Measurements from ENCODE around the gene CAMK4. TPM values are rescaled to one million over a fixed set of nuclear protein-coding genes. Genes with fewer than 3 reads are reported as not detected.

The CAMK4 gene
- total RNA-seq, 1 experiment from 2014 or later = 10.2 TPM

DNA sequence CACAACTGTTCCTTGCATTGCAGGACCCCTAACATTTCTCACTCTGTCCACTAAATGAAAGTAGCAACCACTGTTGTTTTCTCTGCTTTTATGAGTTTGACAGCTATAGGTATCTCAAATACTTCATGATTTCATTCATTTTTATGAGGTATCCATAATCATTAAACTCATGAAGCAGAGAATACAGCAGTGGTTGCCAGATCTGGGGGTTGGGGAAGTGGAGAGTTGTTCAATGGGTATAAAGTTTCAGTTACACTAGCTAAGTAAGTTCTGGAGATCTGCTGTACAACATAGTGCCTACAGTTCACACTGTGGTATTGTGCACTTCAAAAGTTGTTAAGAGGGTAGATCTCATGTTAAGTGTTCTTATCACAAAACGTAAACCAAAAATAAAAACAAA lies 23.4 kb upstream of the CAMK4 start:
- H3K9me2 ChIP-seq (ENCODE audit: insufficient read depth) = no peaks in the 10 kb centered on the region
- TF ChIP-seq JUND (IDR thresholded peaks at IDR 0.05) (no peak), RAD21 (IDR thresholded peaks at IDR 0.05; ENCODE audit: low read depth) (no peak)
- intact Hi-C loops (cut with micrococcal nuclease) = no loop called here
- H3K79me2 ChIP-seq (ENCODE audit: insufficient read depth, low read length) = no peaks in the 10 kb centered on the region
- RAD21 ChIA-PET (ENCODE audit: low non-redundant PET in 1 of 2, low total read pairs in 2 of 2, uncharacterized antibody in 2 of 2, unreplicated experiment in 2 of 2) = no interaction called here
- H4K20me1 ChIP-seq (ENCODE audit: insufficient read depth) = no peaks in the 10 kb centered on the region
- no peak overlapping the region for H3K9ac ChIP-seq (ENCODE audit: low read length)
- H3K4me1 ChIP-seq (ENCODE audit: control insufficient read depth in 1 of 2, insufficient read depth in 2 of 2, low read length in 2 of 2) = no peaks in the 10 kb centered on the region
- no peaks in the 10 kb centered on the region for H3K9me3 ChIP-seq (ENCODE audit: control insufficient read depth in 1 of 2, insufficient read depth in 1 of 2, low read depth in 1 of 2, low read length in 2 of 2)
- H3K4me2 ChIP-seq (ENCODE audit: low read length) = no peak overlapping the region
- POLR2A ChIA-PET = no interaction called here
- DNase-seq (ENCODE audit: low read depth, low spot score) = no peak
- H3K4me3 ChIP-seq (replicated peaks in 1 of 2; ENCODE audit: low read depth in 1 of 2, low read length in 2 of 2) = no peak overlapping the region
- H2AFZ ChIP-seq (ENCODE audit: low read depth, low read length, poor library complexity, severe bottlenecking) = no peak overlapping the region
- H3K27me3 ChIP-seq (ENCODE audit: insufficient read depth, low read length) = peaks cover 4% of the 10 kb centered on the region; the same call in 1 of the 2 replicates
- CTCF ChIA-PET = no interaction called here
- H3K27ac ChIP-seq (ENCODE audit: low read depth, low read length) = no peak overlapping the region
- ATAC-seq = no peak
- H3K36me3 ChIP-seq (ENCODE audit: control insufficient read depth in 1 of 2, insufficient read depth in 2 of 2, low read length in 2 of 2) = no peaks in the 10 kb centered on the region
- no TSS peak for BruUV-seq (replicated peaks)

DNA sequence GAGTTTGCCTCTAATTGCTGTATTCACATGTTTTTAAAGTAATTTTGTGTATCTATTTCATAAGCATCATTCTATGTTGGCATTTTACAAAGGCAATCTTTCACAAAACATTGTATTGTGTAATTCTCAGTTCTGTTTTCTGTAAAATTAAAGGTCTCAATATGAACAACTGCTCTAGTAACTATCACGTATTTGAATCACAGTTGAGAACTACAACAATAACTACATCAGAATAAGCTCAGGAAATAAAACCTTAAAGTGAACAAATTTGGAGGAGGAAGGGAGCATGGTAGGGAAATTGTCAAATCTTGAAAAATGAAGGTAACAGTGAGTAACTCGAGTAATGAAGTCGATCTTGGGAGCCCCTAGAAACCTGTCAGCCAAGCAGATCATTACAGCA lies 22.5 kb upstream of the CAMK4 start:
- POLR2A ChIA-PET = no interaction called here

More for the DNA sequence above, 22.5 kb upstream of the CAMK4 start:
- no peak for DNase-seq (ENCODE audit: low read depth, low spot score)
- no peaks in the 10 kb centered on the region for H3K79me2 ChIP-seq (ENCODE audit: insufficient read depth, low read length)
- no peak overlapping the region for H3K9ac ChIP-seq (ENCODE audit: low read length)
- no peak overlapping the region for H3K4me3 ChIP-seq (replicated peaks in 1 of 2; ENCODE audit: low read depth in 1 of 2, low read length in 2 of 2)
- H4K20me1 ChIP-seq (ENCODE audit: insufficient read depth) = no peaks in the 10 kb centered on the region
- intact Hi-C loops (cut with micrococcal nuclease) = no loop called here
- ChIA-PET RAD21 (ENCODE audit: low non-redundant PET in 1 of 2, low total read pairs in 2 of 2, uncharacterized antibody in 2 of 2, unreplicated experiment in 2 of 2) (no interaction called here), CTCF (no interaction called here)
- H3K36me3 ChIP-seq (ENCODE audit: control insufficient read depth in 1 of 2, insufficient read depth in 2 of 2, low read length in 2 of 2) = no peaks in the 10 kb centered on the region
- no peak for TF ChIP-seq SP1 (IDR thresholded peaks at IDR 0.05; ENCODE audit: low read depth)
- no peak for TF ChIP-seq TCF7L2 (IDR thresholded peaks at IDR 0.05; ENCODE audit: borderline replicate concordance, extremely low read depth, insufficient read depth, insufficient read length)
- TF ChIP-seq EZH2 (IDR thresholded peaks at IDR 0.05) = no peak
- TF ChIP-seq, protein P1, sequence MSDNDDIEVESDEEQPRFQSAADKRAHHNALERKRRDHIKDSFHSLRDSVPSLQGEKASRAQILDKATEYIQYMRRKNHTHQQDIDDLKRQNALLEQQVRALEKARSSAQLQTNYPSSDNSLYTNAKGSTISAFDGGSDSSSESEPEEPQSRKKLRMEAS (IDR thresholded peaks at IDR 0.05) = no peak
- TF ChIP-seq CBX3 (IDR thresholded peaks at IDR 0.05; ENCODE audit: low read depth) = no peak
- no peak for TF ChIP-seq ZFX (IDR thresholded peaks at IDR 0.05)
- no peak for TF ChIP-seq YY1 (IDR thresholded peaks at IDR 0.05; ENCODE audit: extremely low read depth, insufficient replicate concordance, low read depth, low read length)
- TF ChIP-seq CEBPB (IDR thresholded peaks at IDR 0.05; ENCODE audit: low read depth) = no peak
- no peak for TF ChIP-seq ELF1 (IDR thresholded peaks at IDR 0.05; ENCODE audit: borderline replicate concordance, low read depth)
- no peak for TF ChIP-seq ZBTB33 (IDR thresholded peaks at IDR 0.05; ENCODE audit: extremely low read depth, insufficient replicate concordance, low read length)
- TF ChIP-seq EGR1 (IDR thresholded peaks at IDR 0.05; ENCODE audit: low read depth) = no peak
- TF ChIP-seq SRF (IDR thresholded peaks at IDR 0.05; ENCODE audit: low read depth) = no peak
- TF ChIP-seq EZH2phosphoT487 (IDR thresholded peaks at IDR 0.05; ENCODE audit: borderline replicate concordance) = no peak
- TF ChIP-seq POLR2AphosphoS5 (IDR thresholded peaks at IDR 0.05; ENCODE audit: low read depth, low read length) = no peak
- TF ChIP-seq JUND (IDR thresholded peaks at IDR 0.05) = no peak
- TF ChIP-seq FOSL1 (IDR thresholded peaks at IDR 0.05; ENCODE audit: low read depth) = no peak
- no peak for TF ChIP-seq CTCF (IDR thresholded peaks at IDR 0.05 in 2 of 3, conservative IDR thresholded peaks at IDR 0.05 in 1 of 3; ENCODE audit: borderline replicate concordance in 1 of 3, insufficient read depth in 1 of 3, low read depth in 2 of 3, low read length in 2 of 3)
- no peak for ATAC-seq
- no peak overlapping the region for H3K4me2 ChIP-seq (ENCODE audit: low read length)
- H2AFZ ChIP-seq (ENCODE audit: low read depth, low read length, poor library complexity, severe bottlenecking) = no peak overlapping the region
- no peaks in the 10 kb centered on the region for H3K9me3 ChIP-seq (ENCODE audit: control insufficient read depth in 1 of 2, insufficient read depth in 1 of 2, low read depth in 1 of 2, low read length in 2 of 2)
- no peaks in the 10 kb centered on the region for H3K4me1 ChIP-seq (ENCODE audit: control insufficient read depth in 1 of 2, insufficient read depth in 2 of 2, low read length in 2 of 2)
- H3K9me2 ChIP-seq (ENCODE audit: insufficient read depth) = no peaks in the 10 kb centered on the region
- no TSS peak for BruUV-seq (replicated peaks)
- no peak overlapping the region for H3K27ac ChIP-seq (ENCODE audit: low read depth, low read length)
- H3K27me3 ChIP-seq (ENCODE audit: insufficient read depth, low read length) = peaks cover 4% of the 10 kb centered on the region; the same call in 1 of the 2 replicates

All from HCT116 (cell line).